GM19455 (cell line): ENCODE measurements around the gene NRCAM.
"Not testable (repeated sequence)": the region's sequence is repeated elsewhere in the genome, so short reads cannot be mapped to it uniquely, and the experiment has no call there.

Experiments used
- ATAC-seq: cut with Tn5 transposase; IDR thresholded peaks from one replicate; pipeline ENCODE4 v1.9.1; 2021; ENCODE audit not compliant: unreplicated experiment

NRCAM gene

GRCh38 chr7:108404509-108405420 lies 51.5 kb downstream of the NRCAM start:
- ATAC-seq, result no peak

DNA sequence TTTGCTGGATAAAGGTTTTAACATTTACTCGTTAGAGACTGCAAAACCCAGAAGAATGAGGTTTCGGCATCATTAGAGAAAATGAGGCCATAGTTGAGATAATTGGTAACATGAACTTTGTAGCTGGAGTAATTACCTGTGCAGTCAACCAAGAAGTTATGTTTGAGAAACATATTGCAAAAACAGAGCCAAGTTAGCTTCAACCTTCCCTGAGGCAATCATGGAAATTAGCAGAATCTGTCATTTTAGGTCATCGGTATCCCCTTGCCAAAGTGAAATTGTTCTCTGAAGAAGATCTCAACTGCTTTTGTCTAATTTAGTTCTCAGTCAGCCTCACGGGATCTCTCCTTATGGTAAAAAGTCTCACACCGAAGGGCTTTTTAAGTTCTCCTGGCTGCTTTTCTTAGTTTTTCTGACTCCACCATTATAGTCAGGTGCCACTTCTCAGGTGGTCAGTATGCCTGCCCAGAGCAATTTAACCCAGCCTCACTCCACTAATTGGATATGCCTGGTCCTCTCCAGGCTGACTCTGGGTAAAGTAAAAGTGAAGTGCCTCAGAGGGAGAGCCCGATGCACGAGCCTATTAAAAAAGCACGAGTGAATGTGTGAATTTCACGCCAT lies 52.5 kb downstream of the NRCAM start:
- no peak for ATAC-seq

DNA sequence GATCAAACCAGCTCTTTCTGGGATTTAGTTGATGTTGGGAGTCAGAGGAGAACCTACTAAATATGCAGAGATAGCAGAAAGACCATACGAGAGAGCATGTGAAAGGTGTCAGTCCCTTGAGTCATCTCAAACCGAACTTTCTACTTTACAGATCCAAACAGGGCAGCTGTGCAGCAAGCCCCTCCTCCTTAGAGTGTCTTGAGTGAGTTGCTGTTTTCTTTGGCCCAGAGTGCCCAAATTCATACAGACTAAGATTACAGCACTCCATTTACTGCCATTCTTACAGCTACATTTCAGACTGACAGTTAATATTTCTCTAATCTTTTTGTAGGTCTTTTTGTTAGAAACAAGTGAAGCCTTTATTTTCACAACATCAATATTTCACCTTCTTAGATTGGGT lies 53.4 kb downstream of the NRCAM start:
- no peak for ATAC-seq

- no peak for ATAC-seq
Measured at GRCh38 chr7:108396080-108396479, 60.2 kb downstream of the NRCAM start.

GRCh38 chr7:108395426-108395825 lies 60.8 kb downstream of the NRCAM start:
- ATAC-seq, result no peak

DNA sequence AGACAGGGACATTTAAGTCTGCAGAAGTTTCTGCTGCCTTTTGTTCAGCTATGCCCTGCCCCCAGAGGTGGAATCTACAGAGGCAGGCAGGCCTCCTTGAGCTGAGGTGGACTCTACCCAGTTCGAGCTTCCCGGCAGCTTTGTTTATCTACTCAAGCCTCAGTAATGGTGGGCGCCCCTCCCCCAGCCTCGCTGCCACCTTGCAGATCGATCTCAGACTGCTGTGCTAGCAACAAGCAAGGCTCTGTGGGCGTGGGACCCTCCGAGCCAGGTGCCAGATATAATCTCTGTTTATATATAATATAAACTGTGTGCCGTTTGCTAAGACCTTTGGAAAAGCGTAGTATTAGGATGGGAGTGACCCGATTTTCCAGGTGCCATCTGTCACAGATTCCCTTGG lies 63.1 kb downstream of the NRCAM start:
- not testable (repeated sequence) for ATAC-seq

GRCh38 chr7:108387686-108388085 lies 68.5 kb downstream of the NRCAM start:
- not testable (repeated sequence) for ATAC-seq

DNA sequence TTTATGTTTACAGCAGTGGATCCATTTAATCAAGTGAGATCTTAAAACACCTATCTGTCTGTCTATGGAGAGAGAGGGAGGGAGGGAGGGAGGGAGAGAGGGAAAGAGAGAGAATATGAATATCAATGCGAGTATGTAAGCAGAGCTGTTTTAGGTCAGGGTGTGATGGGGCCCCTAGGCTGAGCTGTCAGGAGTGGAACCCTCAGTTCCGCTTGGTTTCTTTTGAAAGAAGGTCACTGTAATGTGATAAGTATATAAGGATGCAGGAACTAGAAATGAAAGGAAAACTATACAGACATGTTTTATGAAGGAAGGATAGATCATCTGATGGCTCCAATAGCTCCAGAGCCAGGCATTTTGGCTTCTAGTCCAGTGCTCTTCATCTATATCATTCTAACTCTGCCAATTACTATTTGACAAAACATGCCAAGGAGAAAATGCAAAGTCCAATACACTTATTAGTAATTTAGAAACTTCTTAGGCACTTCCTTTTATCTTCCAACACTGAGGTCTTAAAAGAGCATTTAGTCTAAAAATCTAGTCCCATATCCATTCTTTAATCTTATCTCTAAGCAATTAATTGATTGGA lies 70.3 kb downstream of the NRCAM start:
- no peak for ATAC-seq

- ATAC-seq, result no peak
Measured at GRCh38 chr7:108384716-108385483, 71.3 kb downstream of the NRCAM start.

DNA sequence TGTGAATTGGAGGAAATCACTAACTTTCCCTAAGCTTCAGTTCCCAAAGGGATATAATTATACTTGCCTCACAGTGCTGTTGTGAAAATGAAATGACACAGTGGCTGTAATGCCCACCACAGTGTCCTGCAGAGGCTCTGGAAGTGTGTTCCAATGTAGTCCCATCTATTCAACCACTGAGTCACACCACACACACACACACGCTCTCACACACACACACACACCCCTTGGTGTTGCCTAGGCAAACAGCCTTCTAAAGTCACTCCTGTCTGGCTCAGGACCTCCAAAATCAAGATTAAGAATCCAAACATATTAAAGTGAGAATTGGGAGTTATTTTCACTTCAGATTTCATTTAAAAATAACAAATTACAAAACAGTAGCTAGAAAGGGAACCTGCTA lies 73.3 kb downstream of the NRCAM start:
- no peak for ATAC-seq

GRCh38 chr7:108380517-108380916 lies 75.7 kb downstream of the NRCAM start:
- no peak for ATAC-seq

DNA sequence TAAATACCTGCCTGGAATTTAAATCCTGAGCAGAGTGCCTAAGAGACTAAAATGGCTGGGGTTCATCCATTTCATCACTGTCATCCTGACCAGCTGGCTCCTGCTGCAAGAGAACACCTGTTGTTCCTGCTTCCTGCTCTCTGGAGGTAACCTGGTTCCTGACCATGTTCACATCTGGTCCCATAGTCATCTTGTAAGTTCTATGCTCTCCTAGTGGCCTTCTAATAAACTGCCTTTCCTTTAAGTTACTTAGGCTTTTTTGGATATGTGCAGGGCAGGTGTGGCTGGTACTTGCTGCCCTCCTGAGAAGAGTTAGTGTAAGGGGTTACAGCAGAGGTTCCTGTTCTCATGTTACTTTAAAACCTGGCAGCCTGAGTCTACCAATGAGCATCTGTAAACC lies 80.0 kb downstream of the NRCAM start:
- no peak for ATAC-seq

GRCh38 chr7:108375668-108376067 lies 80.6 kb downstream of the NRCAM start:
- ATAC-seq, result no peak

GRCh38 chr7:108374899-108375298 lies 81.3 kb downstream of the NRCAM start:
- no peak for ATAC-seq

DNA sequence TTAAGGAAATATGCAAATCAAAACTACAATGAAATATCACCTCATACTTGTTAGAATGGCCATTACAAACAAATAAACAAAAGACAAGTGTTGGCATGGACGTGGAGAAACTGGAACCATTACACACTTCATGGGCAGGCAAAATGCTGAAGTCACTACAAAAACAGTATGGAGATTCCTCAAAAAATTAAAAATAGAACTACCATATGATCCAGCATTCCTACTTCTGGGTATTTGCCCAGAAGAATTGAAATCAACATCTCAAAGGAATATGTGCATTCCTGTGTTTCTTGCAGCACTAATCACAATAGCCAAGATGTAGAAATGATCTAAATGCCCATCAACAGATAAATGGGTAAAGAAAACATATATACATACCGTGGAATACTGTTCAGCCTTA lies 83.6 kb downstream of the NRCAM start:
- no peak for ATAC-seq

DNA sequence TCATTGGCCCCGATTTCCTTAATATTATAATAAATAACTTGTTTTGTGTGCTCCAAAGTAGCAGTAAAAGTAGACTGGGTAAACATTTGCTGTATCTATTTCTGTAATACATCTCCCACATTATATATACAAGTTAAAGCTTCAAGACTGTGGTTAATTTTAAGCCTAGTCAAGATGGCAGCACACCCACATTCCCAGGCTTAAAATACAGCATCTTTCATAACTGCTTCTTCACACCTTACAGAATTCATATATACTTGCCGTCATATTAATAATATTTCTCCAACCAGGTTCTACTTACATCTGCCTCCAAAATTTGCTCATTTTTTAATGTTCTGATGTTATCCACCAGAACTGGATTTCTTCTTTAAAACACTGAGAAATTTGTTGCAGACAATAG lies 85.6 kb downstream of the NRCAM start:
- no peak for ATAC-seq

DNA sequence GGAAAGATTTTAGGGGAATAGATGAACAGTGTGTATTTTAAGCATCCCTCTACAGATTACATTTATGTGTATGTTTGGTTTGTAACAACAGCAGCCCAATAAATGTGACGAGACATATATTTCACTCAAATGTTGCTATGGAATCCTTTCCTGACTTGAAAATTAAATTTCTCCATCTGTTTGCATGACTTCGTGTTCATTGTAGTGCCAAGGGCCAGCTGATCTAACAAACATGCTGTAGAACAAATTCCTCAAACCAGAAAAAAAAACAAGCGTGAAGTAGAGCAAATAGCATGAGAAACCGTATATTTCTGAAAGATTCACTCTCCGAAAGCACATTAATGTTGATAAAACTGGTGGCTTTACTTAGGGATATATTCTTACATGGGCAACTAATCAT lies 87.8 kb downstream of the NRCAM start:
- no peak for ATAC-seq

GRCh38 chr7:108367946-108368345 lies 88.3 kb downstream of the NRCAM start:
- no peak for ATAC-seq

DNA sequence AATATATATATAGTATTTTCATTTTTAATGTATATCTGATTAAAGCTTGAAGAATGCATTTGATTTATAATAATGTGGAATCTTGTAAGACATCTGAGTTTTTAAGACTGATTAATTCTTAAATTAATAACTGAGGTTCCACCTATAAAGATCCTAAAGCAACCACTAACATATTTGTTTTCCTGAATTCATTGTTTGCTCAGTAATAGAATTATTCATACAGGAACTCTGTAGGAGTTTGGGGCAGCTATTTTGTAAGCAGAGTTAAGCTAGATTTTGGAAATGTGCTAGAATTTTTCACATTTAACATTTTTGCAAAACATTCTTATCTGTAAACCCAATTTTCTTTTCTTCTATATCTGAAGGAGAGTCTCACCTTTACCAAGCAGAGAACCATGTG lies 88.9 kb downstream of the NRCAM start:
- ATAC-seq, result no peak

DNA sequence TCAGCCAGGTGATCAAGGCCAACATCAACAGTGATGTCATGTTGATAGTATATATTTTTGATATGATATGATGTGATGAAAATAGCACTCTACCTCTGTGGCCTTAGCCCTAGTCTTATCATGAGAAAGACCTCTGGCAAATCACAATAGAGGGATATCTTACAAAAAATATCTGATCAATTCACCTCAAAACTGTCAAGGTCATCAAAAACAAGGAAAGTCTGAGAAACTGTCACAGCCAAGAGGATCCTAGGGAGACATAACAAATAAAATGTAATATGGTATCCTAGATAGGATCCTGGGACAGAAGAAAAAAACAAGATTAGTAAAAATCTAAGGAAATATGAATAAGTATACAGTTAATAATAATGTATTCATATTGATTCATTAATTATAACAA lies 92.6 kb downstream of the NRCAM start:
- no peak for ATAC-seq

GRCh38 chr7:108360058-108360800 lies 96.0 kb downstream of the NRCAM start:
- no peak for ATAC-seq
